C4-2B (cell line): ENCODE results near the gene FUT8.

Experiments
- ZFX ChIP-seq: fragments of 450-650 bp; IDR thresholded peaks from 2 replicates; pipeline ENCODE4 v1.6.1; 2017
- TF ChIP-seq, protein P1 (sequence below): fragments of 450-650 bp; conservative IDR thresholded peaks from 2 replicates; pipeline ENCODE4 v1.5.1; 2017; ENCODE audit warnings: mild to moderate bottlenecking

- TF ChIP-seq, protein P1, sequence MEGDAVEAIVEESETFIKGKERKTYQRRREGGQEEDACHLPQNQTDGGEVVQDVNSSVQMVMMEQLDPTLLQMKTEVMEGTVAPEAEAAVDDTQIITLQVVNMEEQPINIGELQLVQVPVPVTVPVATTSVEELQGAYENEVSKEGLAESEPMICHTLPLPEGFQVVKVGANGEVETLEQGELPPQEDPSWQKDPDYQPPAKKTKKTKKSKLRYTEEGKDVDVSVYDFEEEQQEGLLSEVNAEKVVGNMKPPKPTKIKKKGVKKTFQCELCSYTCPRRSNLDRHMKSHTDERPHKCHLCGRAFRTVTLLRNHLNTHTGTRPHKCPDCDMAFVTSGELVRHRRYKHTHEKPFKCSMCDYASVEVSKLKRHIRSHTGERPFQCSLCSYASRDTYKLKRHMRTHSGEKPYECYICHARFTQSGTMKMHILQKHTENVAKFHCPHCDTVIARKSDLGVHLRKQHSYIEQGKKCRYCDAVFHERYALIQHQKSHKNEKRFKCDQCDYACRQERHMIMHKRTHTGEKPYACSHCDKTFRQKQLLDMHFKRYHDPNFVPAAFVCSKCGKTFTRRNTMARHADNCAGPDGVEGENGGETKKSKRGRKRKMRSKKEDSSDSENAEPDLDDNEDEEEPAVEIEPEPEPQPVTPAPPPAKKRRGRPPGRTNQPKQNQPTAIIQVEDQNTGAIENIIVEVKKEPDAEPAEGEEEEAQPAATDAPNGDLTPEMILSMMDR: no peak
- no peak for TF ChIP-seq ZFX
Observed at GRCh38 chr14:65750906-65751305, 338.4 kb downstream of the FUT8 start.
